ENCODE data around the gene YWHAG.

GRCh38 chr7:76392531-76393115 is 33.8 kb upstream of the YWHAG start:
- no peak for TF ChIP-seq CTCF (IDR thresholded peaks at IDR 0.05)
- TF ChIP-seq POLR2A (IDR thresholded peaks at IDR 0.05), result no peak

Data from Peyer's patch (tissue), 4 donors.